Rectal smooth muscle tissue (tissue), 1 donor: ENCODE data around the gene ADCK1.
"Not testable (repeated sequence)": the region's sequence is repeated elsewhere in the genome, so short reads cannot be mapped to it uniquely, and the experiment has no call there.

Experiments used
- H3K27ac ChIP-seq: one replicate; pipeline ENCODE4 v1.7.0; 2013; ENCODE audit warnings: low read depth, low read length, inconsistent platforms
- H3K27me3 ChIP-seq: one replicate; pipeline ENCODE4 v1.7.0; 2013; ENCODE audit warnings: low read length; ENCODE audit not compliant: control insufficient read depth, insufficient read depth
- H3K36me3 ChIP-seq: one replicate; pipeline ENCODE4 v1.7.0; 2013; ENCODE audit warnings: low read length; ENCODE audit not compliant: control insufficient read depth, insufficient read depth
- H3K4me1 ChIP-seq: one replicate; pipeline ENCODE4 v1.7.0; 2013; ENCODE audit warnings: low read length; ENCODE audit not compliant: control insufficient read depth, insufficient read depth
- H3K4me3 ChIP-seq: one replicate; pipeline ENCODE4 v1.7.0; 2013; ENCODE audit warnings: low read length
- H3K9ac ChIP-seq: one replicate; pipeline ENCODE4 v1.7.0; 2013; ENCODE audit warnings: low read length

ADCK1 gene

GRCh38 chr14:77915390-77915789 is 115.5 kb downstream of the ADCK1 start:
- H3K27ac ChIP-seq, H3K9ac ChIP-seq, H3K4me1 ChIP-seq, H3K4me3 ChIP-seq, H3K27me3 ChIP-seq, H3K36me3 ChIP-seq: not testable (repeated sequence)

GRCh38 chr14:77917491-77918201 is 117.7 kb downstream of the ADCK1 start:
- no peaks in the 10 kb centered on the region for H3K27me3 ChIP-seq
- no peak overlapping the region for H3K27ac ChIP-seq
- H3K36me3 ChIP-seq: peaks cover 2% of the 10 kb centered on the region
- no peak overlapping the region for H3K9ac ChIP-seq
- no peak overlapping the region for H3K4me3 ChIP-seq
- no peaks in the 10 kb centered on the region for H3K4me1 ChIP-seq

GRCh38 chr14:77918448-77918847 is 118.5 kb downstream of the ADCK1 start:
- H3K9ac ChIP-seq: no peak overlapping the region
- no peak overlapping the region for H3K4me3 ChIP-seq
- H3K4me1 ChIP-seq: no peaks in the 10 kb centered on the region
- no peaks in the 10 kb centered on the region for H3K27me3 ChIP-seq
- H3K27ac ChIP-seq: no peak overlapping the region
- peaks cover 2% of the 10 kb centered on the region for H3K36me3 ChIP-seq

GRCh38 chr14:77920312-77920711 is 120.4 kb downstream of the ADCK1 start:
- Histone ChIP-seq H3K27me3 (no peaks in the 10 kb centered on the region), H3K4me3 (no peak overlapping the region), H3K9ac (no peak overlapping the region), H3K4me1 (no peaks in the 10 kb centered on the region), H3K36me3 (peaks cover 2% of the 10 kb centered on the region), H3K27ac (no peak overlapping the region)

- H3K27ac ChIP-seq: no peak overlapping the region
- H3K27me3 ChIP-seq: no peaks in the 10 kb centered on the region
- no peaks in the 10 kb centered on the region for H3K36me3 ChIP-seq
- H3K4me1 ChIP-seq: no peaks in the 10 kb centered on the region
- no peak overlapping the region for H3K9ac ChIP-seq
- no peak overlapping the region for H3K4me3 ChIP-seq
Measured at GRCh38 chr14:77921818-77922217, 121.9 kb downstream of the ADCK1 start.

- Histone ChIP-seq H3K36me3 (no peaks in the 10 kb centered on the region), H3K27ac (no peak overlapping the region), H3K9ac (no peak overlapping the region), H3K4me1 (no peaks in the 10 kb centered on the region), H3K27me3 (no peaks in the 10 kb centered on the region), H3K4me3 (no peak overlapping the region)
Measured at GRCh38 chr14:77923131-77923936, 123.4 kb downstream of the ADCK1 start.

- no peak overlapping the region for H3K27ac ChIP-seq
- no peaks in the 10 kb centered on the region for H3K4me1 ChIP-seq
- no peaks in the 10 kb centered on the region for H3K27me3 ChIP-seq
- no peaks in the 10 kb centered on the region for H3K36me3 ChIP-seq
- no peak overlapping the region for H3K9ac ChIP-seq
- H3K4me3 ChIP-seq: no peak overlapping the region
Measured at GRCh38 chr14:77924141-77924948, 124.4 kb downstream of the ADCK1 start.

GRCh38 chr14:77926942-77927341 is 127.0 kb downstream of the ADCK1 start:
- H3K9ac ChIP-seq: no peak overlapping the region
- H3K36me3 ChIP-seq: peaks cover 3% of the 10 kb centered on the region
- no peaks in the 10 kb centered on the region for H3K4me1 ChIP-seq
- no peak overlapping the region for H3K27ac ChIP-seq
- H3K27me3 ChIP-seq: no peaks in the 10 kb centered on the region
- H3K4me3 ChIP-seq: no peak overlapping the region

GRCh38 chr14:77931441-77931840 is 131.5 kb downstream of the ADCK1 start:
- peaks cover 16% of the 10 kb centered on the region for H3K36me3 ChIP-seq

GRCh38 chr14:77936138-77936639 is 136.3 kb downstream of the ADCK1 start:
- H3K27ac ChIP-seq: no peak overlapping the region
- no peak overlapping the region for H3K9ac ChIP-seq
- H3K4me3 ChIP-seq: no peak overlapping the region
- H3K4me1 ChIP-seq: no peaks in the 10 kb centered on the region
- H3K27me3 ChIP-seq: no peaks in the 10 kb centered on the region
- peaks cover 16% of the 10 kb centered on the region for H3K36me3 ChIP-seq

More at GRCh38 chr14:77931441-77931840, 131.5 kb downstream of the ADCK1 start:
- no peak overlapping the region for H3K4me3 ChIP-seq
- no peaks in the 10 kb centered on the region for H3K27me3 ChIP-seq
- no peak overlapping the region for H3K9ac ChIP-seq
- H3K27ac ChIP-seq: no peak overlapping the region
- no peaks in the 10 kb centered on the region for H3K4me1 ChIP-seq

GRCh38 chr14:77947372-77947771 is 147.5 kb downstream of the ADCK1 start:
- H3K27me3 ChIP-seq: no peaks in the 10 kb centered on the region
- H3K27ac ChIP-seq: no peak overlapping the region
- no peak overlapping the region for H3K4me3 ChIP-seq
- no peaks in the 10 kb centered on the region for H3K36me3 ChIP-seq
- H3K9ac ChIP-seq: no peak overlapping the region
- H3K4me1 ChIP-seq: no peaks in the 10 kb centered on the region

- Histone ChIP-seq H3K9ac (no peak overlapping the region), H3K27ac (no peak overlapping the region)
Measured at GRCh38 chr14:77950371-77951063, 150.6 kb downstream of the ADCK1 start.

More at GRCh38 chr14:77950371-77951063, 150.6 kb downstream of the ADCK1 start:
- H3K36me3 ChIP-seq: no peaks in the 10 kb centered on the region
- H3K4me3 ChIP-seq: no peak overlapping the region
- H3K4me1 ChIP-seq: no peaks in the 10 kb centered on the region
- H3K27me3 ChIP-seq: no peaks in the 10 kb centered on the region
